Neuronal stem cell (in vitro differentiated cells): ENCODE measurements around the gene JDP2.

Experiments
- DNase-seq: peaks from one replicate; pipeline ENCODE4 v3.0.0-alpha.2; 2013; ENCODE audit warnings: low spot score
- H2AFZ ChIP-seq: one replicate; pipeline ENCODE4 v1.6.1; 2013; ENCODE audit warnings: mild to moderate bottlenecking, low read length, inconsistent platforms
- H2AK5ac ChIP-seq: 2 replicates; pipeline ENCODE4 v1.6.1; 2013; ENCODE audit warnings: low read depth, mild to moderate bottlenecking, inconsistent platforms, low read length, moderate library complexity, mixed read lengths
- H2BK120ac ChIP-seq: 2 replicates; pipeline ENCODE4 v1.6.1; 2013; ENCODE audit warnings: low read depth, mild to moderate bottlenecking, inconsistent platforms, low read length, moderate library complexity, mixed read lengths
- H2BK12ac ChIP-seq: one replicate; pipeline ENCODE4 v1.6.1; 2013; ENCODE audit warnings: low read length, inconsistent platforms
- H2BK15ac ChIP-seq: 2 replicates; pipeline ENCODE4 v1.6.1; 2013; ENCODE audit warnings: mild to moderate bottlenecking, low read length, inconsistent platforms, mixed read lengths
- H2BK5ac ChIP-seq: one replicate; pipeline ENCODE4 v1.6.1; 2013; ENCODE audit warnings: inconsistent platforms, mild to moderate bottlenecking, low read length, moderate library complexity
- H3K14ac ChIP-seq: one replicate; pipeline ENCODE4 v1.6.1; 2013; ENCODE audit warnings: low read length, inconsistent platforms
- H3K18ac ChIP-seq: 2 replicates; pipeline ENCODE4 v1.6.1; 2013; ENCODE audit warnings: low read length, inconsistent platforms
- H3K23ac ChIP-seq: 2 replicates; pipeline ENCODE4 v1.6.1; 2013; ENCODE audit warnings: low read depth, mild to moderate bottlenecking, mixed read lengths, low read length, inconsistent platforms; ENCODE audit not compliant: poor library complexity
- H3K27ac ChIP-seq: replicated peaks from 3 replicates; pipeline ENCODE4 v1.5.1; 2013; ENCODE audit warnings: low read length, inconsistent platforms
- H3K27me3 ChIP-seq, 3 experiments: 2 replicates each; pipeline ENCODE4 v1.6.1; 2013; ENCODE audit warnings: low read length in 3 of 3, mild to moderate bottlenecking in 2 of 3, inconsistent platforms in 1 of 3, low read depth in 1 of 3, mixed read lengths in 1 of 3, moderate library complexity in 1 of 3; ENCODE audit not compliant: control insufficient read depth in 3 of 3, insufficient read depth in 3 of 3
- H3K36me3 ChIP-seq, 2 donors: replicated peaks in 1 of 2; 2 replicates each; pipeline ENCODE4 v1.6.1; 2013; ENCODE audit warnings: low read length in 2 of 2; ENCODE audit not compliant: control insufficient read depth in 2 of 2, insufficient read depth in 2 of 2
- H3K4ac ChIP-seq: 2 replicates; pipeline ENCODE4 v1.6.1; 2013; ENCODE audit warnings: inconsistent platforms, mild to moderate bottlenecking, low read length, moderate library complexity
- H3K4me1 ChIP-seq, 2 donors: 1 replicate in 1 of 2; 2 replicates in 1 of 2; pipeline ENCODE4 v1.6.1; 2013; ENCODE audit warnings: low read length in 2 of 2, low read depth in 1 of 2; ENCODE audit not compliant: control insufficient read depth in 2 of 2, insufficient read depth in 1 of 2
- H3K4me2 ChIP-seq: one replicate; pipeline ENCODE4 v1.6.1; 2013; ENCODE audit warnings: mild to moderate bottlenecking, low read length, inconsistent platforms; ENCODE audit not compliant: insufficient read depth, poor library complexity, severe bottlenecking
- H3K4me3 ChIP-seq, 2 donors: 2 replicates each; pipeline ENCODE4 v1.5.1; 2013; ENCODE audit warnings: low read length in 2 of 2, mild to moderate bottlenecking in 2 of 2, inconsistent platforms in 1 of 2, moderate library complexity in 1 of 2
- H3K79me1 ChIP-seq: one replicate; pipeline ENCODE4 v1.6.1; 2013; ENCODE audit warnings: low read depth, mild to moderate bottlenecking, inconsistent platforms, low read length, moderate library complexity
- H3K9ac ChIP-seq: one replicate; pipeline ENCODE4 v1.6.1; 2013; ENCODE audit warnings: mild to moderate bottlenecking, low read depth, low read length, inconsistent platforms; ENCODE audit not compliant: poor library complexity
- H3K9me3 ChIP-seq, 2 donors: replicated peaks in 1 of 2; 2 replicates each; pipeline versions ENCODE3 to v1.6.1; 2013; ENCODE audit warnings: low read length in 2 of 2, mild to moderate bottlenecking in 2 of 2, inconsistent platforms in 1 of 2, low read depth in 1 of 2, mixed read lengths in 1 of 2, moderate library complexity in 1 of 2; ENCODE audit not compliant: control insufficient read depth in 2 of 2, insufficient read depth in 1 of 2
- H4K8ac ChIP-seq: one replicate; pipeline ENCODE4 v1.6.1; 2013; ENCODE audit warnings: low read depth, mild to moderate bottlenecking, inconsistent platforms, low read length, moderate library complexity
- H4K91ac ChIP-seq: one replicate; pipeline ENCODE4 v1.6.1; 2013; ENCODE audit warnings: low read length, low read depth, mild to moderate bottlenecking, inconsistent platforms; ENCODE audit not compliant: poor library complexity
- WGBS, 2 donors: extraction: QIAGEN DNeasy Blood & Tissue Kit; methylation state at CpG; one replicate each; pipeline ENCODE4 v1.1.7; 2013; ENCODE audit warnings: missing lambda C conversion rate in 2 of 2, mixed read lengths in 1 of 2; ENCODE audit not compliant: insufficient read length in 2 of 2, insufficient replicate concordance in 1 of 2; ENCODE audit errors: extremely low coverage in 2 of 2; 5-methylcytosine and 5-hydroxymethylcytosine counted together

JDP2 gene

DNA sequence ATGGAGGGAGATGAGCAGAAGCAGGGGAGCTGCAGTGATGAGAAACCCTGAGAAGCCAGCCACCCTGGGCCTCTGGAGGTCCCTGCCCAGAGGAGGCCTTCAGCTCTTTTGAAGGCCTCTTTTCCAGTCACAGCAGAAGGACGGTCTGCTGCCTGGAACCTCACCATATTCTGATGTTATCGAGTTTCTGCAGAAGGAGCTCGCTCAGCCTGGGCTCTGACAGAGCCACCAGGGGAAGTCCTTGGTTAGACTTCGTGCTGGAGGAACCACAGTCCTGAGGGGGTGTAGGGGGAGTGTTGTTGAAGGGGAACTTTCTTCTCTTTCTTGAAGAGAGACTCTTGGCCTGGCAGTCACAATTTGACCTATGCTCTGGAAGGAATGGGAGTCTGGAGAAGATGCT lies 69.4 kb downstream of the JDP2 start:
- Histone ChIP-seq H3K79me1 (no peaks in the 10 kb centered on the region), H2BK12ac (no peak overlapping the region), H3K4me3 (no peak overlapping the region), H3K23ac (no peak overlapping the region), H4K8ac (no peak overlapping the region), H3K4ac (no peak overlapping the region), H3K4me1 (peaks cover 0 to 3% of the 10 kb centered on the region in 2 donors), H3K9me3 (peaks cover 0 to 2% of the 10 kb centered on the region in 2 donors), H3K36me3 (no peaks in the 10 kb centered on the region), H2AFZ (no peak overlapping the region), H3K27ac (no peak overlapping the region), H2BK120ac (no peak overlapping the region), H2BK15ac (no peak overlapping the region), H3K9ac (no peak overlapping the region), H3K27me3 (peaks cover 0 to 10% (median 0%) of the 10 kb centered on the region in 3 experiments), H3K18ac (no peak overlapping the region), H4K91ac (no peak overlapping the region), H3K4me2 (no peak overlapping the region), H2BK5ac (no peak overlapping the region), H3K14ac (no peak overlapping the region), H2AK5ac (no peak overlapping the region)
- no peak for DNase-seq
- WGBS, 2 donors, result no CpG with 5 or more reads among the region's 4 CpGs

DNA sequence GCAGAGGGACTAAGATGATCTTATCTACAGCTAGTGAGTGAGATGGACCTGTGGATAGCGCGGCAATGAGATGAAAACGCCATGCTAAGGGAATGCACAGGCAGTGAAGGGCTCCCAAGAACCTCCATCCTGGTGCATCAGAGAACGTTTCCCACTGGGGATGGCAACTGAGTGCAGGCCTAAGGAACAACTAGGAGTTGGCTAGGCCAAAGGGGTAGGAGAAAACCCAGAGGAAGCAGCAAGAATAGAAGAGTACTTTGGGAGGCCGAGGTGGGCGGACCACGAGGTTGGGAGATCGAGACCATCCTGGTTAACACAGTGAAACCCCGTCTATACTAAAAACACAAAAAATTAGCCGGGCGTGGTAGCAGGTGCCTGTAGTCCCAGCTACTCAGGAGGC lies 69.9 kb downstream of the JDP2 start:
- DNase-seq, result no peak
- no peaks in the 10 kb centered on the region for H3K36me3 ChIP-seq
- H3K4ac ChIP-seq, result no peak overlapping the region
- H2BK120ac ChIP-seq, result no peak overlapping the region
- no peak overlapping the region for H2BK5ac ChIP-seq
- no peak overlapping the region for H3K4me2 ChIP-seq
- peaks cover 0 to 2% of the 10 kb centered on the region in 2 donors for H3K9me3 ChIP-seq
- no peak overlapping the region for H2AK5ac ChIP-seq
- no CpG with 5 or more reads among the region's 11 CpGs for WGBS, 2 donors
- H3K79me1 ChIP-seq, result no peaks in the 10 kb centered on the region
- no peak overlapping the region for H3K4me3 ChIP-seq
- no peak overlapping the region for H2AFZ ChIP-seq
- no peak overlapping the region for H4K8ac ChIP-seq
- no peak overlapping the region for H2BK12ac ChIP-seq
- H3K23ac ChIP-seq, result no peak overlapping the region
- no peak overlapping the region for H3K27ac ChIP-seq
- H2BK15ac ChIP-seq, result no peak overlapping the region
- H3K27me3 ChIP-seq, result peaks cover 0 to 10% (median 0%) of the 10 kb centered on the region in 3 experiments
- no peak overlapping the region for H4K91ac ChIP-seq
- H3K18ac ChIP-seq, result no peak overlapping the region
- no peak overlapping the region for H3K9ac ChIP-seq
- no peak overlapping the region for H3K14ac ChIP-seq
- peaks cover 0 to 3% of the 10 kb centered on the region in 2 donors for H3K4me1 ChIP-seq

DNA sequence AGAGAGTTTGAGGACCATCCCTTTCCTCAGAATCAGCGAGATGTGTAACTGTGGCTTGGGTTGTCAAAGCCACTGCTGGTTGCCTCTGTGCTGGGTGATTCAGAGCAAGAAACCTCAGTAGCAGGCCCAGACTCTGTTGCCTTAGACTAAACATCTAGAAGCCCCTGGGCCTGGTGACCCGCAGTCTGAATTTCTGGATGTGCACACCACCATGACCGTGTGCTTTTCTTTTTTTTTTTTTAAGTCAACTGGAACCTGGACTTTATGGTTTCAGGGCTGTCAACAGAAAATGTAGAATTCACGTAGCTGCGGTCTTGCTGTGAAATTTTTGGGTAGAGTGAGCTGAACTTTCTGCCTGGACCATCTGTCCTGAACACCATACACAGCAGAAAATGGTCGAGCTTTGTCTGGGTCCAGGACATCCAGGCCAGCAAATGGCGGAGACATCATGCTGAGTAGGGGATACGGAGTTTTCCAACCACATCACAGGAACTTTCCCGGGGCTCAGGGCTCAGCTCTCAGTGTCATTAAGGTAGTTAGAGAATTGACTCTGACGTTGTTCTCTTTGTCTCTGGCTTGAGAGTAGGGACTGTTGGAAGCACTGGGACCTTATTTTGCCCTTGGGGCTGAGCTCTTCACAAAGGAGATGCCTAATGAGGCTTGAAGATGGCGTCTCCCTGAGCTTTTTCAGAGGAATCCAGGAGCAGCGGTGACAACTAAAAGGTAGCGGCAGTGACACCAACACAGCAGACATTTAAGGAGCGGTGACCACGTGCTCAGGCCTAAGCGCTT lies 71.5 kb downstream of the JDP2 start:
- Histone ChIP-seq H3K36me3 (no peaks in the 10 kb centered on the region), H3K27ac (no peak overlapping the region), H3K79me1 (no peaks in the 10 kb centered on the region), H4K91ac (no peak overlapping the region), H3K18ac (no peak overlapping the region), H3K4me2 (no peak overlapping the region), H2BK120ac (no peak overlapping the region), H2BK5ac (no peak overlapping the region), H2AK5ac (no peak overlapping the region), H4K8ac (no peak overlapping the region), H2AFZ (peak overlapping the region; percentile 31), H3K9me3 (peaks cover 0 to 2% of the 10 kb centered on the region in 2 donors), H3K4me1 (peaks cover 0 to 3% of the 10 kb centered on the region in 2 donors), H2BK12ac (no peak overlapping the region), H3K4me3 (no peak overlapping the region), H3K4ac (no peak overlapping the region), H3K9ac (no peak overlapping the region), H2BK15ac (no peak overlapping the region), H3K14ac (no peak overlapping the region), H3K23ac (no peak overlapping the region), H3K27me3 (peaks cover 0 to 8% (median 0%) of the 10 kb centered on the region in 3 experiments)
- DNase-seq, result no peak
- no CpG with 5 or more reads among the region's 16 CpGs for WGBS, 2 donors

GRCh38 chr14:75501080-75501479 lies 73.3 kb downstream of the JDP2 start:
- no peak overlapping the region for H3K4me2 ChIP-seq
- H3K4ac ChIP-seq, result no peak overlapping the region
- no peak overlapping the region for H4K91ac ChIP-seq
- peaks cover 0 to 3% of the 10 kb centered on the region in 2 donors for H3K4me1 ChIP-seq
- H2AFZ ChIP-seq, result no peak overlapping the region
- no peak overlapping the region for H3K18ac ChIP-seq
- H3K9me3 ChIP-seq, result peaks cover 0 to 2% of the 10 kb centered on the region in 2 donors
- H3K4me3 ChIP-seq, result no peak overlapping the region
- H3K14ac ChIP-seq, result no peak overlapping the region
- DNase-seq, result no peak
- no peak overlapping the region for H2BK5ac ChIP-seq
- H2BK12ac ChIP-seq, result no peak overlapping the region
- no peak overlapping the region for H2AK5ac ChIP-seq
- no peak overlapping the region for H3K27ac ChIP-seq
- H4K8ac ChIP-seq, result no peak overlapping the region
- H2BK120ac ChIP-seq, result no peak overlapping the region
- H3K79me1 ChIP-seq, result no peaks in the 10 kb centered on the region
- H3K36me3 ChIP-seq, result no peaks in the 10 kb centered on the region
- H3K23ac ChIP-seq, result no peak overlapping the region
- no peak overlapping the region for H3K9ac ChIP-seq
- 100% methylated on average over 1 of the region's 3 CpGs; no CpG with 5 or more reads in 1 of the 2 donors for WGBS, 2 donors
- H3K27me3 ChIP-seq, result peaks cover 0 to 3% (median 0%) of the 10 kb centered on the region in 3 experiments
- no peak overlapping the region for H2BK15ac ChIP-seq
